ENCODE results near the gene DEFB113. TPM values are rescaled to one million over a fixed set of nuclear protein-coding genes. Genes with fewer than 3 reads are reported as not detected.

Gene DEFB113
- total RNA-seq, 1 experiment from 2014 or later, result not detected

DNA sequence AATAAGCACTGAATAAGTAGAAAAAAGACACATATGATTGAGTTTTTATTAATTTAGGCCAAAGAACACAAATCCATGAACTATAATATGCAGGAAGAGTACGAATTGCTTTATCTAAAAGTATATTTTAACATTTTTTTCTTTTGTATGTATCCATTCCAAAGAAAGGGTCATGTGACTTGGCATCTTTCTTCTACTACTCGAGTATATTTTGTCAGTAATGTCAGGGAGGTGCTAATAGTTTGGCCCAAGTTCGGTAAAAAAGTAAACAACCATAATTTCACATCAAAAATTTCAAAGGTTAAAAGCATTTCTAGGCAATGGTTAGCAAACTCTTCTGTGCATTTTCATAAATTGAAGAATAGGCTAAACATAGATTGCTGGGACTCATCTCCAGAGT, 33.7 kb upstream of the DEFB113 start:
- Histone ChIP-seq H2BK120ac (ENCODE audit: low read depth, low read length, poor library complexity, severe bottlenecking) (no peak overlapping the region), H2BK20ac (ENCODE audit: low read depth, low read length, poor library complexity, severe bottlenecking) (no peak overlapping the region), H4K5ac (ENCODE audit: insufficient read length, low read depth, low read length) (no peak overlapping the region), H3K56ac (ENCODE audit: insufficient read length, low read depth, low read length) (no peak overlapping the region), H2AK5ac (ENCODE audit: insufficient read length, low read length) (no peak overlapping the region), H3T11ph (ENCODE audit: low read length) (no peak overlapping the region), H2BK15ac (ENCODE audit: low read depth, low read length) (no peak overlapping the region), H3K4ac (ENCODE audit: low read depth, low read length) (no peak overlapping the region), H2AFZ (ENCODE audit: low read length) (no peak overlapping the region), H2BK5ac (ENCODE audit: insufficient read length, low read length) (no peak overlapping the region), H3K9ac (ENCODE audit: extremely low read depth, insufficient read length, low read length) (no peak overlapping the region), H3K79me2 (ENCODE audit: insufficient read depth, low read length) (no peaks in the 10 kb centered on the region), H4K91ac (ENCODE audit: insufficient read length, low read depth, low read length) (no peak overlapping the region), H3K23me2 (ENCODE audit: insufficient read length, low read depth, low read length, poor library complexity, severe bottlenecking) (no peaks in the 10 kb centered on the region), H4K8ac (replicated peaks; ENCODE audit: insufficient read length, low read depth, low read length) (no peak overlapping the region), H3K79me1 (ENCODE audit: insufficient read depth, low read depth, low read length, poor library complexity, severe bottlenecking) (no peaks in the 10 kb centered on the region), H3K4me1 (ENCODE audit: insufficient read depth, low read length) (0 out of 2 replicates have a peak, but pooled peaks cover 2% of the 10 kb centered on the region), H3K18ac (ENCODE audit: insufficient read length, low read depth, low read length) (no peak overlapping the region), H3K23ac (ENCODE audit: insufficient read length, low read depth, low read length) (no peak overlapping the region), H3K4me2 (ENCODE audit: insufficient read depth, insufficient read length, low read length) (no peak overlapping the region), H3K9me3 (ENCODE audit: control insufficient read depth, low read depth, low read length) (no peaks in the 10 kb centered on the region), H3K27ac (ENCODE audit: insufficient read length, low read depth, low read length) (no peak overlapping the region), H3K14ac (ENCODE audit: insufficient read depth, low read length) (no peak overlapping the region), H2BK12ac (ENCODE audit: insufficient read length, low read depth, low read length) (no peak overlapping the region), H4K20me1 (ENCODE audit: control insufficient read depth, insufficient read depth, insufficient read length) (no peaks in the 10 kb centered on the region), H3K27me3 (ENCODE audit: insufficient read depth, low read length) (no peaks in the 10 kb centered on the region)
- Mint-ChIP-seq H3K4me3 (no peak overlapping the region), H3K27ac (no peak overlapping the region), H3K36me3 (ENCODE audit: insufficient read depth in 1 of 3, low read depth in 3 of 3) (no peaks in the 10 kb centered on the region), H3K27me3 (ENCODE audit: low read depth) (no peaks in the 10 kb centered on the region), H3K4me1 (peaks cover 6% of the 10 kb centered on the region in 2 experiments; a peak in 3 of 4 replicates), H3K9me3 (no peaks in the 10 kb centered on the region)
- TF ChIP-seq, protein P1, sequence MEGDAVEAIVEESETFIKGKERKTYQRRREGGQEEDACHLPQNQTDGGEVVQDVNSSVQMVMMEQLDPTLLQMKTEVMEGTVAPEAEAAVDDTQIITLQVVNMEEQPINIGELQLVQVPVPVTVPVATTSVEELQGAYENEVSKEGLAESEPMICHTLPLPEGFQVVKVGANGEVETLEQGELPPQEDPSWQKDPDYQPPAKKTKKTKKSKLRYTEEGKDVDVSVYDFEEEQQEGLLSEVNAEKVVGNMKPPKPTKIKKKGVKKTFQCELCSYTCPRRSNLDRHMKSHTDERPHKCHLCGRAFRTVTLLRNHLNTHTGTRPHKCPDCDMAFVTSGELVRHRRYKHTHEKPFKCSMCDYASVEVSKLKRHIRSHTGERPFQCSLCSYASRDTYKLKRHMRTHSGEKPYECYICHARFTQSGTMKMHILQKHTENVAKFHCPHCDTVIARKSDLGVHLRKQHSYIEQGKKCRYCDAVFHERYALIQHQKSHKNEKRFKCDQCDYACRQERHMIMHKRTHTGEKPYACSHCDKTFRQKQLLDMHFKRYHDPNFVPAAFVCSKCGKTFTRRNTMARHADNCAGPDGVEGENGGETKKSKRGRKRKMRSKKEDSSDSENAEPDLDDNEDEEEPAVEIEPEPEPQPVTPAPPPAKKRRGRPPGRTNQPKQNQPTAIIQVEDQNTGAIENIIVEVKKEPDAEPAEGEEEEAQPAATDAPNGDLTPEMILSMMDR (conservative IDR thresholded peaks at IDR 0.05), result no peak
- WGBS (ENCODE audit: extremely low coverage, insufficient read length, low lambda C conversion rate), result no CpG with 5 or more reads among the region's 3 CpGs
- DNase-seq, result no peak
